NT2/D1 (cell line): Measurements from ENCODE around the gene STX8.

Experiments used
- DNase-seq: peaks from one replicate; pipeline ENCODE4 v3.0.0-alpha.2; 2011; ENCODE audit warnings: low read depth, low spot score
- H3K27me3 ChIP-seq: 2 replicates; pipeline ENCODE4 v1.6.0; 2011; ENCODE audit warnings: mild to moderate bottlenecking; ENCODE audit not compliant: insufficient read length, insufficient read depth
- H3K36me3 ChIP-seq: 2 replicates; pipeline ENCODE4 v1.6.1; 2011; ENCODE audit warnings: mild to moderate bottlenecking, low read length, mixed read lengths; ENCODE audit not compliant: insufficient read depth, insufficient read length
- H3K4me1 ChIP-seq: 2 replicates; pipeline ENCODE4 v1.5.1; 2011; ENCODE audit not compliant: insufficient read depth, insufficient read length
- H3K4me3 ChIP-seq: 2 replicates; pipeline ENCODE4 v1.5.1; 2011; ENCODE audit warnings: low read depth; ENCODE audit not compliant: insufficient read length
- H3K9ac ChIP-seq: 2 replicates; pipeline ENCODE4 v1.6.0; 2011; ENCODE audit warnings: low read depth; ENCODE audit not compliant: insufficient read length
- H3K9me3 ChIP-seq: 2 replicates; pipeline ENCODE4 v1.5.1; 2011; ENCODE audit warnings: mild to moderate bottlenecking, low read length; ENCODE audit not compliant: insufficient read depth
- SUZ12 ChIP-seq: IDR thresholded peaks from 2 replicates; pipeline ENCODE4 v1.6.1; 2011; ENCODE audit not compliant: insufficient read length, insufficient read depth; ENCODE audit errors: extremely low read depth
- YY1 ChIP-seq: IDR thresholded peaks from 2 replicates; pipeline ENCODE4 v1.6.1; 2011; ENCODE audit not compliant: insufficient read length, insufficient read depth
- ZNF274 ChIP-seq: IDR thresholded peaks from 2 replicates; pipeline ENCODE4 v1.6.1; 2011; ENCODE audit warnings: mild to moderate bottlenecking, low read depth, low read length

Gene STX8

DNA sequence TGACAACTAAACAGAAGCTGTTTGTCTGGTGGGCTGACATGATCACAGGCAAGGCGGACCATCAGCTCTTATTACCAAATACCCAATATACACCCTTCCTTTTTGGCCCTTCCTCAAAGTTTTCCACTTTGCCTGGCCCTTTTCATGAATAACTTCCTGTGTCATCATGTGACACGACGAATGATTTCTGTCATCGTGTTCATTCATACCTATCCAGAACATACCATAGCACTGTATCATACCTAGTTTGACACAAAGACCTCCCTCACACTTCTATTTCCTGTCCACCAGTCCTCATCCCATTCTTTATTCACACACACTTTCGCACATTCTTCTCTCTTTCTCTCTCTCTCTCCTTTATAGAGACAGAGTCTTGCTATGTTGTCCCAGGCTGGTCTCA lies 131.8 kb downstream of the STX8 start:
- TF ChIP-seq SUZ12, result no peak
- no peak for TF ChIP-seq ZNF274
- TF ChIP-seq YY1, result no peak
- H3K27me3 ChIP-seq, result no peaks in the 10 kb centered on the region
- no peaks in the 10 kb centered on the region for H3K36me3 ChIP-seq
- H3K4me3 ChIP-seq, result no peak overlapping the region
- DNase-seq, result no peak
- H3K9ac ChIP-seq, result no peak overlapping the region
- H3K4me1 ChIP-seq, result no peaks in the 10 kb centered on the region
- H3K9me3 ChIP-seq, result no peaks in the 10 kb centered on the region

DNA sequence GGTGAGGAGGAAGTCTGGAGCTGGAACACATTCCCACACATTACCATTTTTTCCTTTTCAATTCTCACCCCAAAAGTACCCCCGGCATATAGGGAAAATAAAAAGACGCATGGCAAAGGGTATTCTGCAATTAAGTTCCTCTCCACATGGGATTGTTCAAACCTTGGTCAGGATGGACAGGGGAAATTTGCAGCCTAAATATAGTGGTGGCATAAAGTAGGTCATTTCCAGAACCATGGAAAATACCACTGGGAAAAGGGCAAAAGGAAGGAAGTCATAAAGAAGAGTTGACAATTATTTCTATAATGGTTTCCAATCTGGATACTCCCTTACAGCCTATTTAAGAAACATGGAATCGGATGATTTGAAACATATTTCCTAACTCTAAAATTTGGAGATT lies 135.8 kb downstream of the STX8 start:
- no peak overlapping the region for H3K9ac ChIP-seq
- no peak for TF ChIP-seq YY1
- TF ChIP-seq SUZ12, result no peak
- TF ChIP-seq ZNF274, result no peak
- no peaks in the 10 kb centered on the region for H3K4me1 ChIP-seq
- no peak for DNase-seq
- H3K9me3 ChIP-seq, result no peaks in the 10 kb centered on the region
- H3K4me3 ChIP-seq, result no peak overlapping the region
- H3K27me3 ChIP-seq, result no peaks in the 10 kb centered on the region
- H3K36me3 ChIP-seq, result no peaks in the 10 kb centered on the region

DNA sequence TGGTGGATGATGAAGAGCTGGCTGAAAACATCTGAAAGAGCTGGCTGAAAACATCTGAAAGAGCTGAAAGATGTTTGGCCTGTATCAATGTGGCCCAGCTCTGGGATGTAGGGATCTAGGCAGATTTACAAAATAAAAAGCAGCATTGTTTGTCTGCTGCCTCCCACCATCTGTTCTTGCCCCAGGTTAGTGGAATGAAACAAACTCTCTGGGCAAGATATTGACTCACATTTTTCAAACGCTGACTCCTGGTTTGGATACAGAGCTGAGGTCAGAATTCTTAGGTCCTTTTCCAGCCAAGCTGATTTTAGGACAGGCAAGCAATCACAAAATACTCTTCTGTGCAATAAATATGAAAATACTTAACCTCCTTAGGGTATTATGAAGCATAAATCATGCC lies 139.0 kb downstream of the STX8 start:
- Histone ChIP-seq H3K27me3 (no peaks in the 10 kb centered on the region), H3K4me3 (no peak overlapping the region), H3K9me3 (no peaks in the 10 kb centered on the region), H3K9ac (no peak overlapping the region), H3K4me1 (no peaks in the 10 kb centered on the region), H3K36me3 (no peaks in the 10 kb centered on the region)
- DNase-seq, result no peak
- no peak for TF ChIP-seq ZNF274
- no peak for TF ChIP-seq YY1
- no peak for TF ChIP-seq SUZ12

DNA sequence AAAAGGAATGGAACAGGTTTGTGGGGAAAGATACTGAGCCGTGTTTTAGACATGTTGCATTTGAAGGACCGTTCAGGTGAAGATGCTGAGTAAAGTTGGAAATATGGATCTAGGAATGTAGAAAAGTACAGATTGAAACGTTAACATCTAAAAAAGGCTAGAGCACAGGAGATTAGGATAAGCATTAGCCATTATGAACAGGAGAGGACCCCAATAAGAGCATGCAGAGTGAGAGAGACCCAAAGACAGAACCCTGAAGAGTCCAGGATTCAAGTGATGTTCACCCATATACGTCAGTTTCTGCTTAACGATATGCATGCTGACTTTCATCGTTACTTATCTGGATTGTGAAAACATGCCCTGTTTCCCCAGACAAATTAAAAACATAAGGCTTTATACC lies 140.5 kb downstream of the STX8 start:
- Histone ChIP-seq H3K9me3 (no peaks in the 10 kb centered on the region), H3K27me3 (no peaks in the 10 kb centered on the region), H3K4me1 (no peaks in the 10 kb centered on the region), H3K9ac (no peak overlapping the region), H3K4me3 (no peak overlapping the region), H3K36me3 (no peaks in the 10 kb centered on the region)
- TF ChIP-seq SUZ12 (no peak), ZNF274 (no peak), YY1 (no peak)
- DNase-seq, result no peak

DNA sequence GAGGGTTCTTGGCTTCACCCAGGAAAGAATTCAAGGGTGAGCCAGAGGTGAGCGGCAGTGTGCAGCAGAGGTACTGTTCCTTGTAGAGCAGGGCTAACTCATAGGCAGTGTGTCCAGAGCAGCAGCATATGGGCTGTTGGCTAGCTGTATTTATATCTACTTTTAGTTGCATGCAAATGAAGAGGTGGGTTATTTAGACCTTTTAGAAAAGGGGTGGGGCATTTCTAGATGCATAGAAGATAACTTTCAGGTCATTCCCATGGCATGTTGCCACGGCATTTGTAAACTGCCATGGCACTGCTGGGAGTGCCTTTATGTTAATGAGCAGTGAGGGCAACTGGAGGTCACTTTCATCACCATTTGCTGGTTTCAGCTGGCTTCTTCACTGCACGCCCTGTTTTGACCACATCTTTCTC lies 141.0 kb downstream of the STX8 start:
- Histone ChIP-seq H3K9me3 (no peaks in the 10 kb centered on the region), H3K36me3 (no peaks in the 10 kb centered on the region), H3K27me3 (no peaks in the 10 kb centered on the region), H3K4me3 (no peak overlapping the region), H3K9ac (no peak overlapping the region), H3K4me1 (no peaks in the 10 kb centered on the region)
- DNase-seq, result no peak
- TF ChIP-seq ZNF274, result no peak
- no peak for TF ChIP-seq SUZ12
- no peak for TF ChIP-seq YY1

GRCh38 chr17:9432934-9433421 lies 142.6 kb downstream of the STX8 start:
- H3K36me3 ChIP-seq, result no peaks in the 10 kb centered on the region
- DNase-seq, result no peak
- no peak overlapping the region for H3K4me3 ChIP-seq
- no peak overlapping the region for H3K9ac ChIP-seq
- no peaks in the 10 kb centered on the region for H3K4me1 ChIP-seq
- H3K27me3 ChIP-seq, result no peaks in the 10 kb centered on the region
- H3K9me3 ChIP-seq, result no peaks in the 10 kb centered on the region
- TF ChIP-seq SUZ12 (no peak), ZNF274 (no peak), YY1 (no peak)

GRCh38 chr17:9432134-9432885 lies 143.3 kb downstream of the STX8 start:
- DNase-seq, result no peak
- TF ChIP-seq YY1, result no peak
- TF ChIP-seq SUZ12, result no peak
- TF ChIP-seq ZNF274, result no peak
- no peaks in the 10 kb centered on the region for H3K36me3 ChIP-seq
- no peaks in the 10 kb centered on the region for H3K27me3 ChIP-seq
- no peak overlapping the region for H3K9ac ChIP-seq
- no peak overlapping the region for H3K4me3 ChIP-seq
- H3K9me3 ChIP-seq, result no peaks in the 10 kb centered on the region
- H3K4me1 ChIP-seq, result no peaks in the 10 kb centered on the region
